GM18499 (cell line): Measurements from ENCODE around the gene ANO2.
"Not testable (repeated sequence)": the region's sequence is repeated elsewhere in the genome, so short reads cannot be mapped to it uniquely, and the experiment has no call there.

Source experiments
- ATAC-seq: cut with Tn5 transposase; IDR thresholded peaks from one replicate; pipeline ENCODE4 v1.9.1; 2021; ENCODE audit warnings: moderate number of reproducible peaks; ENCODE audit not compliant: insufficient read depth, unreplicated experiment

Gene ANO2

GRCh38 chr12:5568325-5568981, 376.6 kb downstream of the ANO2 start:
- ATAC-seq, result no peak

DNA sequence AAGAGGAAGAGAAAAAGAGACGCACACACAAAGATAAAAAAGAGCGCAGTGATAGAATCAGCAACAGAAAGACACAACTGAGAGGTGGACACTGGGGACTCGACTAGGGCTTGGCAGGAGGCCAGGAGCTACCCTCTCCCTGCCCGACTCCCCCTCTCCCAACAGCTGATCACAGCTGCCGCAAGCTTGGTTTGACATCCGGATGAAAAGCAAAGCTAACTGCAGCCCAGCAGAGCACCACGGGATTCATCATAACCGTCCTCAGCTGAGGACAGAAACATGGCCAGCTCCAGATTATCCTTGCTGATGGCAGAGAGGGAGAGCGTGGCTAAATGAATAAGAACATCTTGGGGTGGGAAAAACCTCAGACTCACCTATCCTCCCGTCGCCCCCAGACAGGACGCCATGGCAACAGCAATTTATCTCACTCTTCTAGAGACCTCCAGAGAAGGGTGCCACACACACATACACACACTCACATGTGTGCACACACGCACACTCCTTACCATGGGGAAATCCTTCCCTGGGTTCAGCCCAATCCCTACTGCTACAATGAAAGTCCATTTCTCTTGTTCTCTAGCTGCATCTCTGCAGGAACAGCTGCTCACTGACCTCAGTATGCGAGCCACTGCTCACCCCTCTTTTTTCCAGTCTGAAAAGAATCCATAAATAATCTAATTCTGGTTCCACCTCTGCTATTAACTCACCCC, 377.9 kb downstream of the ANO2 start:
- no peak for ATAC-seq

- no peak for ATAC-seq
Observed at GRCh38 chr12:5565933-5566599, 379.0 kb downstream of the ANO2 start.

- ATAC-seq, result no peak
Observed at GRCh38 chr12:5562581-5562980, 382.5 kb downstream of the ANO2 start.

DNA sequence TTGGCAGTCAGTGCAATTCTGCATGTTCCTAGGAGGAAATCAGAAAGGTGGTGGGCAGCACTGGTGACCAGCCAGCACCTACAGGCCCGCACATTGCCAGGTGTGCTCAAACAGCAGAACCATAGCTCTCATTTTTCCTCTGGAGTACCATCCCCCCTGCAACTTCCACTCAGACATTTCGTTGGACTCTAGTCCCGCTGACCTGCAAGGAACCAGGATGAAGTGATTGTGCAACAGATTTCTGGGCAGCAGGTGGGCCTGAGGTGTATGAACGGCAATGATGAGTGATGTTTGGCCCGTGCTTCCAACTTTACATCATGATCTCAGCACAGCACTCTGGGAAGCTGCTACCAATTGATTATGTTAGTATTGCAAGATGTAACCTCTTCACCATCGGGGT, 383.2 kb downstream of the ANO2 start:
- no peak for ATAC-seq

- no peak for ATAC-seq
Observed at GRCh38 chr12:5561057-5561456, 384.0 kb downstream of the ANO2 start.

DNA sequence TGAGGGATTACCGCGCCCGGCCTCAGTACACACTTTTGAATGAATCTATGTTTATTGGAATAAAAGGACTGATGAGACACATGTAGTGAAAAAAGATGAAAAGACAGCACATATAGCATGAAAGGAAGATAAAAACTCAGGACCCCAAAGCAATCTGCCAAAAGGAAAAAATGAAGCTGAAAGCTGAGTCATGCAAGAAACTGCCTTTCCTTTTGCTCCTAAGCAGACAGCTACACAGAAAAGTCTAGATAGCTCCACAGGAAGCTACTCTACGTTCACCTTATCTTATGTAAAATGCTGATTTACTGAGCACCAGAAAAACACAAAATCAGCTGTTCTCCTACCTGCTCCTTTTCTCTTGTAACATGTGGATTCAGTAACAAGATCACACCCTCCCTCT, 384.8 kb downstream of the ANO2 start:
- ATAC-seq, result no peak

- ATAC-seq, result no peak
Observed at GRCh38 chr12:5557906-5558305, 387.2 kb downstream of the ANO2 start.

- ATAC-seq, result no peak
Observed at GRCh38 chr12:5556946-5557673, 387.9 kb downstream of the ANO2 start.

DNA sequence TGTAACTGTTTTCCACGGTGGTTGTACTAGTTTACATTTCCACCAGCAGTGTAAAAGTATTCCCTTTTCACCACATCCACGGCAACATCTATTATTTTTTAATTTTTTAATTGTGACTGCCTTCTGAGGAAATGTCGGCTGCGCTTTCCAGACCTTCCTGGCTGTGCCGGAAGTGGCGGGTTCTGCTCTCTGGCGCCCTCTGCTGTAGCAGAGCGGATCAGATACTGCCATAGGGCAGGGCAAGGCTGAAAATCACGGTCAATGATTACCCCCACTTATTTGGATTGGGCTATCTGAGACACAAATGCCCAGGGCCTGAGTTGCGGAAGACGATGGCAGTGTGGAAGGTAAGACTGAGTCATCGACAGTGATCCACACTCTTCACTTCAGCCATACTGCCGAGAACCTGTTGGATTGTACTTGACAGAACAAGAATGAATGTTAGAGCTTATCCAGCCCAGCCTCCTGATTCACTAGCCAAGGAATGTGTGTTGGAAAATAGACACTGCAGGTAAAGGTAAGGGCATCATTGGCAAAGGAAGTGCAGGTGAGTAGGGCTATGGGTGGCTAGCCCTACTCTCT, 388.9 kb downstream of the ANO2 start:
- ATAC-seq, result no peak

DNA sequence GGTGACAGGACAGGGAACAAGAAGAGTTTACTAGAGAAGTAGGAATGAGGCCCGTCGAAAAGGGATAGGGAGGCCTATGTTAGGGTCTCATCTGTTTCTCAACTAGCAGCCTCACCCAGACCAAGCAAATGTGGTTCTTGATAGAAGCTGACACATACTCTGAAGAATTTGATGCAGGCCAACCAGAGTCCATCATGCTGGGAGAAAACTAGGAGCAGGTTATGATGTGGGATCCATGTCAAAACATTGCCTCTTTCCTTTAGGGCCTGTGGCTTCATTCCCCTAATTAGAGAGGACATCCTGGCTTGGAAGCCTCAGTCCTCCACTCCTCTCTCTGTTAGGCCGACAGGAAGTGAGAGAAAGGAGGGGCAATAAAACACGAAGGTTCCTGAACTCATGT, 390.3 kb downstream of the ANO2 start:
- ATAC-seq, result no peak

GRCh38 chr12:5549011-5549410, 396.0 kb downstream of the ANO2 start:
- no peak for ATAC-seq

GRCh38 chr12:5548152-5548943, 396.7 kb downstream of the ANO2 start:
- ATAC-seq, result no peak

GRCh38 chr12:5546616-5547015, 398.4 kb downstream of the ANO2 start:
- no peak for ATAC-seq

- no peak for ATAC-seq
Observed at GRCh38 chr12:5537771-5538170, 407.3 kb downstream of the ANO2 start.

DNA sequence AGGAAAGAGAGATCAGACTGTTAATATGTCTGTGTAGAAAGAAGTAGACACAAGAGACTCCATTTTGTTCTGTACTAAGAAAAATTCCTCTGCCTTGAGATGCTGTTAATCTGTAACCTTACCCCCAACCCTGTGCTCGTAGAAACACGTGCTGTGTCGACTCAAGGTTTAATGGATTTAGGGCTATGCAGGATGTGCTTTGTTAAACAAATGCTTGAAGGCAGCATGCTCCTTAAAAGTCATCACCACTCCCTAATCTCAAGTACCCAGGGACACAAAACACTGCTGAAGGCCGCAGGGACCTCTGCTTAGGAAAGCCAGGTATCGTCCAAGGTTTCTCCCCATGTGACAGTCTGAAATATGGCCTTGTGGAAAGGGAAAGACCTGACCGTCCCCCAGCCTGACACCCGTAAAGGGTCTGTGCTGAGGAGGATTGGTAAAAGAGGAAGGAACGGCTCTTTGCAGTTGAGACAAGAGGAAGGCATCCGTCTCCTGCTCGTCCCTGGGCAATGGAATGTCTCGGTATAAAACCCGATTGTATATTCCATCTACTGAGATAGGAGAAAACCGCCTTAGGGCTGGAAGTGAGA, 407.9 kb downstream of the ANO2 start:
- ATAC-seq, result not testable (repeated sequence)

- ATAC-seq, result no peak
Observed at GRCh38 chr12:5535541-5535940, 409.5 kb downstream of the ANO2 start.

DNA sequence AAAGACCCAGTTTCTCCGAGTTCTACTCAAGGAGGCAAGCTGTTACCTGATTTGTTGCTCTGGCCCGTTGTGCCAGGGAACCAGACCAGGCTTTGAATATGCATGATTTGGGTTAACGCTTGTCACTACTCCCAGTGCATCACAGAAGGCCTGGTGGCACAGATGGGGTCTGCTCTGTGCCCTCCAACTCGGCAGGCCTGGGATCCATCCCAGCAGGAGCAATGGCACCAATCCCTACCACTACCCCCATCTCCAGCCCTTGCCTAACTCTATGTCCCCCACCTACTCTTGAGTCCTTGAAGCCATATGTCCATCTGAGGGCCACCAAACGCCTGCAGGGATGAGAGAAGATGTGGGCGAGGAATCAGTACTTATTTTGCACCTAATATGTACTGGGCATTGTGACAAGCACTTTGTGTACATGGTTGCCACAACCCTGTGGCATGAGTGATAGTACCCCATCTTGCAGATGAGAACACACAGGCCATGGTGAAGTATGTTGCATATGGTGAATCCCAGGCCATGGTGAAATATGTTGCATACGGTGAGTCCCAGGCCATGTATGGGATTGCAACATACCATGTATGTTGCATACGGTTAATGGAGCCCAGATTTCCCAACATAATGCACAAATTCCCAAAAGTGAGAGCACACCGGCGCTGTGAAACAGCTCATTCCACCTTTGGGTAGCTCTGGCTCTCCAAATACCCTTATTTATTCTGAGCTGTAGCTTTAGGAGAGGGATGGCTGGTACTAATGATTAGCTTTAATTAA, 410.4 kb downstream of the ANO2 start:
- ATAC-seq, result no peak

GRCh38 chr12:5533368-5533767, 411.7 kb downstream of the ANO2 start:
- no peak for ATAC-seq
